Myometrial cell (primary cell): ENCODE measurements around the gene TAP2. TPM values are rescaled to one million over a fixed set of nuclear protein-coding genes. Genes with fewer than 3 reads are reported as not detected.

Source experiments
- total RNA-seq: library from RNA; depleted of rRNA; stranded (reverse); fragments of >200 nt; gene quantifications from 2 replicates; pipeline ENCODE4 v1.2.3, GENCODE V29; 2015

Gene TAP2
- 13.8 and 15.6 TPM in 2 replicates for total RNA-seq

DNA sequence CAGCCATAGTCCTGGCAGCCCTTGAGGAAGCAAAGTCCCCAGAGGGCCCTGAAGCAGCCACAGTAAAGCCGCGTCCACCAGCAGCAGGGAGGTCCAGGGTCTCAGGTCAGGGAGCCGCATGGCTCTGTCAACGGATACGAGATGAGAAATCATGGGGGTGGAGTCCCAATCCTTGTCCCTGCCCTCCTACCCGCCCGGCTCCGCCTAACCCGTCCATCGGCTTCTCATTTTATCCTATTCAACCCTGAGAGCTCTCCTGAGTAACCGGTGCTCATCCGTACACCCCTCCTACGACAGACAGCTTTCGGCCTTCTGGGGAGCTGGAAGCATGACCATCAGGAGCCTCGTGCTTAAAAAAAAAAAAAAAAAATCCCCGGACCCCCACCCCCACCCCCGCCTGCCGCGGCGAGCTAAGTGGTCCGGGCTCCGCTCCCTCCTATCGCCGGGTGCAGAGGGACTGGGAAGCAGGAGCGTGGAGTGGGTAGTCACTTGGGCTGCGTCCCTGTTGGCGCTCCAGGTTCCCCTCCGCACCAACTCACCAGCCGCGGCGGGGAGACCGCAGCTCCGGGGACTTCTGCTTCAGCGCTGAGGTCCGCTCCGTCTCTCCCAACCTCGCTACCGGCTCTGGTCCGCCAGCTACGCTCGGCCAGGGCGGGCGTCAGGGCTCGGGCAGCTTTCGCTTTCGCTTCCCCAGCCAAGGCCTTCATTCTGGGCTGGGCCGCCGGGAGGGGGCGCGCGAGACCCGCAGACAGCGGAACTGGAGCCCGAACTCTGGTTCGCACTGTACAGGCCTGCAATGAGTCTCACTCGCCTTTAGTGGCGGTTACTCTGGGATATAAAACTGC lies at the start of gene TAP2:
Gene TAP2, minus strand, starts transcription at position 626 of the 845 bp plus-strand sequence. Its CDS starts 506 bp downstream, at position 120.

DNA sequence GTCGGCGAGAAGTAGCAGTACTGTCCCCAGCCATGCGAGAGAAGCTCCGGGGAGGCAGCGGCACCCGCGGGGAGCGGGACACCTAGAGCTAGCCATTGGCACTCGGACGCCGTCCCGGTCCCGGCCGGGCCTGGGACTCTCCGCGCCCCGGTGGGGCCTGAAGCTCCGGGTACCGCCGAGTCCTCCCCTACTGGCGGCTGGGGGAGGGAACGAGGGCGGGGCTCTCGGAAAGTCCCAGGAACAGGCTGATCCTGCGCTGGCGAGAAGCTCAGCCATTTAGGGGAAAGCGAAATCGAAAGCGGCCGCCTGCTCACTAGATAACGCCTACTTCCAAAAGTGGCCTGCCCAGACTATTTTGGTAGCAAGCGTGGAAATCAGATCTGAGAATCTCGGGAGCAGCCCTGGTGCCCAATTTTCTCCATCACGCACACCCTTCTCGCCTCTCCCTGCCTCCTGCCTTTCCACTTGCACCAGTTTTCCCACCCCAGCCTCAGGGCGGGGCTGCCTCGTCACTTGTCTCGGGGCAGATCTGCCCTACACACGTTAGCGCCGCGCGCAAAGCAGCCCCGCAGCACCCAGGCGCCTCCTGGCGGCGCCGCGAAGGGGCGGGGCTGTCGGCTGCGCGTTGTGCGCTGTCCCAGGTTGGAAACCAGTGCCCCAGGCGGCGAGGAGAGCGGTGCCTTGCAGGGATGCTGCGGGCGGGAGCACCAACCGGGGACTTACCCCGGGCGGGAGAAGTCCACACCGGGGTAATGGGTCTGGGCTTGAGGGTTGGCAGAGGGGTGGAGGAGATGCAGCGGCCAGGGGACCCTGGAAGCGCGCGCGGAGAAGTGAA lies 15.2 kb upstream of the TAP2 start, which contains the start of the genes PSMB9 and TAP1:
Gene PSMB9, plus strand, starts transcription at position 652 of the 835 bp plus-strand sequence. Its CDS starts 38 bp downstream, at position 690.
Gene TAP1, minus strand, starts transcription at position 164 of the 835 bp plus-strand sequence. Its CDS starts 68 bp downstream, at position 96.

GRCh38 chr6:32843979-32844838 lies 5.7 kb upstream of the TAP2 start, which contains the start of gene PSMB8:
PSMB8 (minus strand) TSS chr6:32844047; CDS start chr6:32843996, 51 bp downstream.

GRCh38 chr6:32816746-32817204 lies 21.8 kb downstream of the TAP2 start, which contains the start of gene HLA-DOB:
HLA-DOB (minus strand) TSS chr6:32817002; CDS start chr6:32816951, 51 bp downstream.

Other genes starting within 250 kb of the TAP2 start
- gene HLA-DRB1, start 248.9 kb downstream of the TAP2 start, total RNA-seq = not detected in 2 replicates
- gene HLA-DQA1, start 201.3 kb downstream of the TAP2 start, total RNA-seq = not detected in 2 replicates
- gene HLA-DQB1, start 172.1 kb downstream of the TAP2 start, total RNA-seq = not detected in 2 replicates
- not detected in 2 replicates for gene HLA-DQA2, start 97.3 kb downstream of the TAP2 start, total RNA-seq
- not detected in 2 replicates for gene HLA-DQB2, start 75.2 kb downstream of the TAP2 start, total RNA-seq
- 0.29 and 1.1 TPM in 2 replicates for gene HLA-DOB, start 21.7 kb downstream of the TAP2 start, total RNA-seq
- gene PSMB8, start 5.3 kb upstream of the TAP2 start, total RNA-seq = 77.6 and 79.8 TPM in 2 replicates
- gene TAP1, start 15.0 kb upstream of the TAP2 start, total RNA-seq = 43.8 and 54.9 TPM in 2 replicates
- 29.4 and 34.6 TPM in 2 replicates for gene PSMB9, start 15.5 kb upstream of the TAP2 start, total RNA-seq
- gene HLA-DMB, start 102.3 kb upstream of the TAP2 start, total RNA-seq = not detected in 2 replicates
- 0.29 and 4.1 TPM in 2 replicates for gene HLA-DMA, start 114.4 kb upstream of the TAP2 start, total RNA-seq
- 89.4 and 124 TPM in 2 replicates for gene BRD2, start 129.9 kb upstream of the TAP2 start, total RNA-seq
- gene HLA-DOA, start 170.9 kb upstream of the TAP2 start, total RNA-seq = not detected in 2 replicates
- 3.7 and 8.7 TPM in 2 replicates for gene HLA-DPA1, start 234.9 kb upstream of the TAP2 start, total RNA-seq
- gene HLA-DPB1, start 237.3 kb upstream of the TAP2 start, total RNA-seq = 20.9 and 89.1 TPM in 2 replicates